DND-41 (cell line): Measurements from ENCODE around the gene ATP12A.

Experiments used
- ATAC-seq: fragments of 200-7000 bp; cut with Tn5 transposase; 3 replicates; pipeline ENCODE4 v1.9.1; 2021; ENCODE audit warnings: low read depth; ENCODE audit not compliant: insufficient read depth
- DNase-seq: peaks from one replicate; pipeline ENCODE4 v3.0.0-alpha.2; 2020
- H2AFZ ChIP-seq: 2 replicates; pipeline ENCODE4 v1.6.0; 2012; ENCODE audit warnings: low read depth, low read length
- H3K27ac ChIP-seq: 2 replicates; pipeline ENCODE4 v1.5.1; 2012; ENCODE audit warnings: low read length, inconsistent platforms
- H3K27me3 ChIP-seq: fragments of 200-600 bp; sonication (generic); 2 replicates; pipeline ENCODE4 v1.6.0; 2012; ENCODE audit warnings: low read length, mild to moderate bottlenecking, inconsistent platforms; ENCODE audit not compliant: insufficient read depth, poor library complexity
- H3K36me3 ChIP-seq: 2 replicates; pipeline ENCODE4 v1.5.1; 2012; ENCODE audit warnings: low read length, inconsistent platforms; ENCODE audit not compliant: insufficient read depth
- H3K4me1 ChIP-seq: 2 replicates; pipeline ENCODE4 v1.5.1; 2012; ENCODE audit warnings: mild to moderate bottlenecking, low read length; ENCODE audit not compliant: insufficient read depth
- H3K4me2 ChIP-seq: 2 replicates; pipeline ENCODE4 v1.6.0; 2012; ENCODE audit warnings: mild to moderate bottlenecking, moderate library complexity, low read length, inconsistent platforms; ENCODE audit not compliant: insufficient read depth
- H3K4me3 ChIP-seq, 2 experiments: fragments of 200-600 bp in 1 of 2; shearing (Covaris generic) in 1 of 2; 2 replicates each; pipeline ENCODE4 v1.5.1; 2012 to 2016; ENCODE audit warnings: inconsistent platforms in 2 of 2, low read length in 2 of 2, mild to moderate bottlenecking in 2 of 2, low read depth in 1 of 2, moderate library complexity in 1 of 2
- H3K79me2 ChIP-seq: 2 replicates; pipeline ENCODE4 v1.6.0; 2012; ENCODE audit warnings: low read length, inconsistent platforms; ENCODE audit not compliant: insufficient read depth
- H3K9ac ChIP-seq: 2 replicates; pipeline ENCODE4 v1.6.0; 2012; ENCODE audit warnings: low read depth, mild to moderate bottlenecking, inconsistent platforms, low read length, moderate library complexity
- H3K9me3 ChIP-seq: 2 replicates; pipeline ENCODE4 v1.5.1; 2012; ENCODE audit warnings: low read length, moderate library complexity, mild to moderate bottlenecking, inconsistent platforms; ENCODE audit not compliant: insufficient read depth, severe bottlenecking
- H4K20me1 ChIP-seq: 2 replicates; pipeline ENCODE4 v1.6.0; 2012; ENCODE audit warnings: low read length; ENCODE audit not compliant: insufficient read depth
- CTCF ChIP-seq: IDR thresholded peaks from 2 replicates; pipeline ENCODE4 v1.5.1; 2012; ENCODE audit warnings: borderline replicate concordance, low read length, moderate library complexity, mild to moderate bottlenecking; ENCODE audit not compliant: poor library complexity, severe bottlenecking; ENCODE audit errors: extremely low read depth
- EZH2 ChIP-seq: IDR thresholded peaks from 3 replicates; pipeline ENCODE4 v1.6.1; 2012; ENCODE audit warnings: borderline replicate concordance, low read depth, mild to moderate bottlenecking, moderate library complexity, low read length, inconsistent platforms; ENCODE audit not compliant: severe bottlenecking

The ATP12A gene

GRCh38 chr13:24659239-24659638, 21.0 kb upstream of the ATP12A start:
- no peak for ATAC-seq
- Histone ChIP-seq H3K9me3 (no peaks in the 10 kb centered on the region), H3K79me2 (no peaks in the 10 kb centered on the region), H4K20me1 (no peaks in the 10 kb centered on the region), H3K9ac (no peak overlapping the region), H3K36me3 (no peaks in the 10 kb centered on the region), H3K27me3 (peaks cover 5% of the 10 kb centered on the region), H3K4me2 (no peak overlapping the region), H3K4me3 (no peak overlapping the region), H3K4me1 (no peaks in the 10 kb centered on the region), H2AFZ (no peak overlapping the region), H3K27ac (no peak overlapping the region)
- TF ChIP-seq EZH2, result no peak
- TF ChIP-seq CTCF, result no peak
- no peak for DNase-seq

- H3K79me2 ChIP-seq, result no peaks in the 10 kb centered on the region
- DNase-seq (no peak), ATAC-seq (no peak)
- H3K27ac ChIP-seq, result no peak overlapping the region
- H3K36me3 ChIP-seq, result no peaks in the 10 kb centered on the region
- TF ChIP-seq EZH2 (no peak), CTCF (no peak)
- no peaks in the 10 kb centered on the region for H3K4me1 ChIP-seq
- H4K20me1 ChIP-seq, result no peaks in the 10 kb centered on the region
- H3K9me3 ChIP-seq, result no peaks in the 10 kb centered on the region
- H3K9ac ChIP-seq, result no peak overlapping the region
- H3K4me2 ChIP-seq, result no peak overlapping the region
- no peak overlapping the region for H2AFZ ChIP-seq
- peaks cover 5% of the 10 kb centered on the region for H3K27me3 ChIP-seq
- no peak overlapping the region for H3K4me3 ChIP-seq
These were observed 20.0 kb upstream of the ATP12A start for GRCh38 chr13:24660023-24660741.

GRCh38 chr13:24661713-24662112, 18.5 kb upstream of the ATP12A start:
- Histone ChIP-seq H3K36me3 (no peaks in the 10 kb centered on the region), H2AFZ (no peak overlapping the region), H3K4me3 (no peak overlapping the region), H3K27ac (no peak overlapping the region), H3K27me3 (peaks cover 5% of the 10 kb centered on the region), H4K20me1 (no peaks in the 10 kb centered on the region), H3K79me2 (no peaks in the 10 kb centered on the region), H3K9me3 (no peaks in the 10 kb centered on the region), H3K4me2 (no peak overlapping the region), H3K9ac (no peak overlapping the region), H3K4me1 (no peaks in the 10 kb centered on the region)
- ATAC-seq, result no peak
- DNase-seq, result no peak
- no peak for TF ChIP-seq CTCF
- TF ChIP-seq EZH2, result no peak
